NCI-H446 treated with DMSO at 0.1 percent for 48 hours (cell line): ENCODE measurements around the gene WDR1.

Source experiments
- DNase-seq: peaks from one replicate; lab custom pipeline; 2025; lab: John Stamatoyannopoulos, UW

WDR1 gene

DNA sequence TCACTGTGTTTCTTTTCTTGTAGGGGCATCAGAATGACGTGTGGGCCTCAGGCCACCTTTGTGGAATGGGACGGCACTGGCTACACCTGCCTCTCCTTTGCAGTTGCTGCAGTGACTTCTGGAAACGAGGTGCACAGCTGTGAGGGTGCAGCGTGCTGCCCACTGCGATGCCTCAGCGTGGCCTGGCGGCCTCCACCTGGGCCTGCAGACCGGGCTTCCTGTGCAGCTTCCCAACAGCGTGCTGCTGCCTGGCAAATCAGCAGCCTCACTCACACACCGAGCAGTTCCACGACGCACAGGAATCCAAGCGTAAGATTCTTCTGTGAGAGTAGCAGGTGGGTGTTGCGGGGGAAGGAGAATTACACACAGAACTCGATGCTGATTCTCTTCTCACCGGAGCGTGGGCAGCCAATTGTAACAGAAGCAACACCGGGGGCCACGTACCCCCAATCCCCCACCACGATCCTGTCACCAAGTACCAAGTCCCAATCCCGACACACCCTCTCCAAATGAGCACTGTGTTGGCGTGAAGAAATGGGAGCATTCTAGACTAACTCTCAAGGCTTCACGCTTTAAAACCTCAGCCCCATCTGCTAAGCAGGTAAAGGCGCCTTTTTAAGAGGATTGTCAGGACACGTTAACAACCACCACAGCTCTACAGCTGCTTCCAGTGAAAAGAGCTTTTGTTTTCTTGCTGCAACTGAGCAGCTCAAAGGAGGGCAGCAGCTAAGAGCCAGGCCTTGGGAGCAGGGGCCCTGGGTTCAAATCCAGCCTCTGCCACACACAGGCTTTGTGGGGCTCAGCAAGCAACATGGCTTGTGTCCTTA is 16.9 kb downstream of the WDR1 start:
- no peak for DNase-seq

DNA sequence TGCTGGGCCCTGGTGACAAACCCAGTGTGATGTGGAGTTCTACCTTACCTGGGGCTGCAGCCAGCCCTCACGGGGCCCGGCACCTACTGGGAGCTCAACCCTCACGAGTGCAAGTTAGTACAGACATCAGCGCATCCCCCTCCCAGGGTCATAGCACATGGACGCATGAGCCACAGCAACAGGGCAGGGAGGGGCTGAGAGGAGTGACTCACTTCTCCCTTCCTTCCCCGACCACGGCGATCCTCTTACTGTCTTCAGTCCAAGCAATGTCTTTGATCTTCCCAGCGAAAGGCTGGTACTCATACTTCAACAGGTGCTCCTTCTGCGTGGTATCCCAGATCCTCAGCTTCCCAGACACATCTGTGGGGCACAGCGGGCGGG is 17.8 kb downstream of the WDR1 start:
- no peak for DNase-seq

DNA sequence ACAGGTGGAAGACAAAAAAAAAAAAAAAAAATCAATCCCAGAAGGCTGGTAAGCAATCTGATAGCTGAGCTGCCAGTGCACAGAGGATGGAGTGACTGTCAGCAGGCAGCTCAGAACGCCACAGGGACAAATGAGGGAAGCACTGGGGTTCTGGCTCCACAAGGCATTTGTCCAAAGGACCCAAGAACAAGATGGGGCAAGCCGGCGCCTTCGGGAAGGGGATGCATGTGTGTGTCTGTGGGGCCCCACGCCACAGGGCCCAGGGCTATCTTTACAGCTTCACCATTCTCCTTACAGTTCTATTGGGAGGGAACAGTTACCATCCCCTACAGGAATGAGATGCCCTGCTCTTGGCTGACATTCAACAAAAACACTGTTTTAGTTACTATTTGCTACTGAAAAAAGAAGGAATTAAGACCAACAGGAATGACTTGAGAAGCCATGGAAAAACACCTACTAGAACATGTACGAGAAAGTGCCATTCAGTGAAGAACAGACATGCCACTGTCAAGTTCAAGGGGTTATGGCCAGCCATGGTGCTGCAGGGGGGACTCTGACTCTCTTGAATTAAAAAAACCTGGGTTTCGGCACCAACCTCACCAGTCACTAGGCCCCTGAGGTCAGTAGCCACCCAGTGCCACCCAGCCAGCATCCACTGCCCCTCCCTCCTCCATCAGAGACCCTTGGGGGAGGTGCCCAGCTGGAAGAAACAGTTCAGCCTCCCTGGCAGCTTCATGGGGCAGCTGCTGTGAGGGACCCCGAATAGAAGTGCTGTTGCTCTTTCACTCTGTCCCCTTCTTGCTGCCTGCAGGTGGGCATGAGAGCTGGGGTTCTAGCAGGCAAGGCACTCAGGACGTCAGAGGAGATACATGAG is 18.5 kb downstream of the WDR1 start:
- DNase-seq = no peak

DNA sequence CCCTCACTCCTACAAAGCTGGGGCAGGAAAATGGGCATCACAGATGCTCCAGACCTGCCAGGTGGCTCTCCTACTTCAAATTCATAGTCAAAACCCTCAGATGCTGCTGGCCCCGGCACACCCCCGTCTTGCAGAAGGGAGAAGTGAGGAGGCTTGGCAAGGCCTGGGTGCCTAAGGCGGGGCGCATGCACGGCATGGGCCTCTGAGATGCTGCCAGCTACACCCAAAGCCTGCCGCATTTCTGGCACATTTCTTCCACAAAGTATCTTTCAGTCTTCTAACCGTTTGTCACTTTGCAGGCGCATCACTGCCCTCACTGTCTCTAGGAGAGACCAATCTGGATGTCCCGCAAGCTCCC is 19.6 kb downstream of the WDR1 start:
- no peak for DNase-seq

DNA sequence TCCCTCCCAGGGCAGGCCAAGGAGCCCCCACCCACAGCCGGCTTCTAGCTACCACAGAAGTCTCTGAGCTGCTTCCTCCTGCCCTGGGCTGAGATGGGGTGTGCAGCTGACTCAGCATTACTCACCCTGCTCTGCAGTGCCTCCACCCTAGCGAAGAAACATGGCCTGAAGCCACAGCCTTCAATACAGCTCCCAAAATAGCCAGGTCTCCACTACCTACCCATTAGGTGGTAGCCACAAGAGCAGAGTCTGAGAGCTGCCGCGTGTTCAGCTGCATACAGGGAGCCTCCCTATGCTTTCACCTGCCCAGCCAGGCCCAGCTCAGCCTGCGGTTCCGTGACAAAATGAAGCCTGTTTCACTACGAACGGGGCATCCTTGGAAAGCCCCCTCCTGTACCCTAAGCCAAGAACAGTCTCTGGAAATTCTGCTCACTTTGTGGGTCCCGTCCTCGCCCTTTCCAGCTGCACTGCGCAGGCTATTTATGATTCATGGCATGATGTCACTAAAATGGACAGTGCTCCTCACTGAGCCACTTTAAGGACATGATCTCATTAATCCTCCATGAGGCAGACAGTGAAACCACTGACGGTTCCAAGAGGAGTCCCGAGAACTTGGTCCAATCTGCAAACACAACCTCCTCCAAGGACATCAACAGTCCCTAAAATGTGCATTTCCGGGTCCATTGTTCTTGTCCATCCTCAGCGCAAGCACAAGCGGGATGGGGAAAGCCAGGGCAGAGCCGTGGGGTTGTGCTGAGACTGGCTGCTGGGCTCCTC is 20.2 kb downstream of the WDR1 start:
- DNase-seq = no peak

DNA sequence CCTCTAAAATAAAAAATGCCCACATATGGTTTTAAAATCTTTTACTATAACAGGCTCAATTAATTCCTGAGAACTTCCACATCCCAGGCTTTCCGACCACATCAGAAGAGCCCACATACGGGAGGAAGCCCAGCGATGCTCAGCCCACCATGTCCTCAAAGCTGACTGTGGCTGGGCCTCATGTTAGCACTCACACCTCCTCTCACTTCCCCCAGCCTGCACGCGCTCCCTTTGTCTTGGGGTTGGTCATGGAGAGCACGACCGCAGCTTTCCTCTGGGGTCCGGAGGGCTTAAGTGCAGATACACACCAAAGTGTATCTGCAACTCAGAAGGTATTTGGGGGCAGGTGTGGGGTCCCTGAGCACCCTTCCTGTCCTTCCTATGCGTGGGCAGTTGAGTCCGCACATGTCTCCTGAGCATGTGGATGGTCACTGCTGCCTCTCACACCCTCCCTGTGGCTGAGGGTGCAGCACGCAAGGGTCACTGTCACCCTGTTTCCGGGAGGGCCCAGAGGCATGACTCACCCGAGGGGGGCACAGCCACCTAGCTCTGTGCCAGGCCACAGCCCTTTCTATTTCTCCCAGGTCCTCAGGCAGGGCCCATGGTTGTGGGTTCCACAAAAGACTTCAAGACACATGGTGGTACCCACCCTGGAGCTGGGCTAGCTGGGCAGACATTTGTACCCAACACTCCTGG is 21.2 kb downstream of the WDR1 start:
- DNase-seq = no peak

DNA sequence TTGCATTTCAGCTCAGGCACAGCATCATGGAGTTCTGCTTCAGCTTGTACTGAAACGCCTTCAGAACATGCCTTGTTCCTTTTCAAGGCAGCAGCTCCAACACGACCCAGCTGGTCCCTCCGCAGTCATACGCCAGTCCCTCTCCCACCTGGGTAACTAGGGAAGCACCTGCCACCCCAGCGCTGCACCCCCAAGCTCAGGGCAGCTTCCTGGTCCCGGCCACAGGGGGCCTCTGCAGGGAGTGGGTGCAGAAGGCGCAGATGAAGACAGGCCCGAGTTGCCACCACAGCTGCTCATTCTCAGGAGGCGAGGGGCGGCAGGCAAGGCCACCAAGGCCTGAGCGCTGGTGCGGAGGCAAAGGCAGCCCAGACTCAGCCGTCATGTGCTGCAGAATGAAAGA is 21.8 kb downstream of the WDR1 start:
- no peak for DNase-seq

DNA sequence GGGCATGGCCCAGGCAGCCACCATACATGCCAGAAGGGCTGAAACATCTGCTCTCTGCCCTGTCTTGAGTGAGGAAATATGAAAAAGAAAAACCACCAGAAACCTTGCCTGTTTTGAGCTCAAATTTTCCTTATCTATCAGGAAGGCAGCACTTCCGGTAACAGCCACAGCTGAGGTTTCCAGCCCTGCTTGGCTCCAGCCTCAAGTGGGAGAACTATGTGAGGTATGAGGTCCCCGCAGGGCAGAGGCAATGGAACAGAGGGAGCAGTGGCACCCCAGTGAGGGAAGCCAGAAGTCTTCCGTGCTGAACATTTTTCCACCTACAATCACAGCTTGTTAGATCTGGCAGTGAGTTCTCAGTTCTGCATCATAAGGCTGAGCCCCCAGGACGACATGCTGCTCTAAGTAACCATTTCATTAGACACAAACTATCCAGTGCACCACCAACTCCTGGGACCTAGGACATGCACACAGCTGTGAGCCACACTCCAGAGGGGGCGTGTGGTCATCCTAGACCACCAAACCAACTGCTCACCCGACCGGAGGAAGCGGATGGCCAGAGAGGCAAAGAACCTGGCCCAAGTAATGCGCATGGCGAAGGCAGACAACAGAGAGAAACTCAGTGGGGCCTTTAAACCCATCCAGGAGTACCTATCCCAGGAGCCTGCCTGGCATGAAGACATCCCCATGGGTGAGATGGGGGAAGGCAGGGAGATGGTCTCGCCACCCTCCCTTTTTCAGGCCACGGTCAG is 22.6 kb downstream of the WDR1 start:
- DNase-seq = no peak

DNA sequence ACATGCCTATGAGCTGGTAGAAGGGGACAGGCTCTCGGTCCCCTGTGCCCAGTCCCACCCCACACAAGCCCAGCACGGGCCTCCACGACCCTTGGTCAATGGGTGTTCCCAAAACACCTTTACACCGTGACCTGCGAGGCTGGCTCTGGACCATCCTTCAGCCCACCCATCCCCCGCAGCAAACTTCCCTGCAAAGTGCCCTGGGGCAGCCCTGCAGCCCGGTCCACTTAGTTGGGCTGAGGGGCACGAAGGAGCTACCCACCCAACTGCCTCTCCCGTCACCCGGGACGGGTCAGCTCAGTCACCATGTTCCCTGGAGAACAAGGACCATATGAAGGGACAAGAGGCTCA is 23.4 kb downstream of the WDR1 start:
- DNase-seq = no peak

DNA sequence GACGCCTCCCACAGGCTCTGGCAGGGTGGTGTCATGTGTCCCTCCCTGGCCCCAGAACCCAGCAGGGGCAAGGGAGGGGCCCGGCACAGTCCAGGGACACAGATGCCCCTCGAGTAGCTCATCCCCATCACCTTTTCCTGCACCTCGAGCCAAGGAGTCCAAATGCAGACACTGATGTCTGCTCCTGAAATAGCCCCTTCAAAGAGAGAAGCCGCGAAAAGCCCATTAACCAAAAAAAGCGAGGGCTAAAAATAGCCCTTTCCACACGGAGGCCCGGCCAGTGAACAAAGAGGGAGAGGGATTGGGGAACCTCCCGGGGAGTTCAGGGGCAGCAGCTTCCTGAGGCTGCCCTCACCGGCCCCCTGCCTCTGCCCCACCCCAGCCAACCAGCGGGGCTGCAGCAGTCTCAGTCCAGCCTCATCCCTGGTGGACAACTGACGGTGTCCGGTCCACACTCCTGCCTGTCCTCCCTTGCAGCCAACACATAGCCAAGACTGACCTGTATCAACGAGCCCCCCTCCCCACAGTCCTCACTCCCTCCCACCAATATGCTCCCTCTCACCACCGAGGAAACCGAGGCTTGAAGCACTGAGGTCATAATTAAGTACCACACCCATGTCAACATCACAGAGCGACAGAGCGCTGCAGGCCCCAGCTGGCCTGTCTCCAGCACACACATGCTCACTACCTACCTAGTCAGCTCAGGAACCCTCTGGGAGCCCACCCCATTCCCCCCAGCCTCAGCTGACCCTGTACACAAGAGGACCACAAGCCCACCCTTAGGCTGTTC is 23.9 kb downstream of the WDR1 start:
- no peak for DNase-seq

DNA sequence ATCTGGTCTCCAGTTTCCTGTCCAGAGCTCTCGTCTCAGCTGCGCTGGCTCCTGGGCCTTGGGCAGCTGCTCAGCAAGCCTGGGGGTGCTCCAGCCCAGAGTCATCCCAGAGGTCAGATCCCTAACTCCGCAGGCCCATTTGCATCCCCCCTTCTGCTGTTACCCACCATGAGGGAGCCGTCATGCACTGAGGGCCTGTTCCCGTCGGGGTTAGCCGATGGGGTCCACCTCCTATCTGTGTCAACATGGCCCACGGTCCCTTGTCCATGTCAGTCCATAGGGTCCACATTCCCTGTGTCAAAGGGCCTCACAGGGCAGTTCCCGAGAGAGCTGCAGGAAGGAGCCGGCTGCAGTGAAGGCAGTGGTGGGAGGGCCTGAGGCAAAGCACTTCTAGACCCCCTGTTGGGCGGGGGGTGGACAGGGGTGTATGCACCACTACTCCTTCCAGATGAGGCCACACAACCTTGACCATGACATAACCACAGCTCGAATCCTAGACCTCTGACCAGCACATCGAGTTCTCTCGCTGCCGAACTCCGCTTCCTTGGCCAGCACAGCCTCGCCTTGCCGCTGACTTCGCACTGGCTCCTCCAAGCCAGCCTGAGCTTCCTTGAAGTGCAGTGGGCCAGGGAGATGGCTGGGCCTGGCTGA is 24.9 kb downstream of the WDR1 start:
- DNase-seq = no peak

DNA sequence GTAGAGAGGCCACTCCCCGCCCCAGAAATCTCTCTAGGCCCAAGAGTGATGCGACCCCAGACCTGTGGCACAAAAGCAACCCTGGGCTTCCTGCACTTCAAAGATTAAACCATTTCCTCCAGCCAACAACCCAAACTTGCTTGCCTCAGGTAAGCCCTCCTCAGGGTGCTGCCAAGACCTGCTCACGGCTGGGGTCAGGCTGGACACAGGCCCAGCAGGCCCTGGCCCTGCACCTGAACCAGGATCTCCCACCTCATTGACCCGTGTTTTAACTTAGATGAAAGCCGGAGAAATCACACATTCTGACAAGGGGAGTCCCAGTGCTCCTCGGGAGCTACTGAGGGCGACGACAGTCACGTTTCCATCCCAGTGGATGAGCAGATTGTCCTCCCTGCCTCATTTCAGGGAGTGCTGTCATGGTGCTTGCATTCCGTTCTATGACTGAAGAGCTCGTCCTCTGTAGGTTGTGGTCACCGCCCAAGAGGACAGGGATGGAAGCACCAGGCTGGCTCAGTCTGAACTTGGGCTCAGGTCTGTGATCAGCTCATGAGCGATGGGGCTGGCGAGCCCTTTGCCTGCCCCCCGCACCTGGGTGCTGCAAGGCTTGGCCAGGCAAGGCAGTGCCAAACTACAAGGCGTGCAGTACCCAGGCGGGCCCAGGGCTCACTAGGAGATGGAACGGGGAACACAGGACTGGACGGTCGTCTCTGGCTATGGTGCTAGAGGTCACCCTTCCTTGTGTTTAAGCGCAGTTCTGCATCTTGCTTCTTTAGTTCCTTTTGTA is 25.9 kb downstream of the WDR1 start:
- no peak for DNase-seq

DNA sequence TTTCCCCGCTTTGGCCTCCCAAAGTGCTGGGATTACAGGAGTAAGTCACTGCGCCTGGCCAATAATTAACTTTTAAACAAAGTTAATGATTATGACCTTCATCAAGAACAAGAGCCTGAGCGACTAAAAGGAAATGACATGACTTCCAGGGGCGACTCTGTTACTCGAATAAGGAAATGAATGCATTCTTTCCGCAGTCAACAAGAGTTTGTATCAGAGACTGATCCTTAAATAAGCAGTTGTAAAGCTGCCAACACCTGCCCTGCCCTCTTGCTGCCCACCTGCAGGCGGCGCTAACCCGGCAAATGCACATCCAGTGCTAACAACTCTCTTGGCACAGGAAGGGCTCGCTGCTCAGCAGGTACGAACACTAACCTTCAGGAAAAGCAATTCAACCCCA is 27.3 kb downstream of the WDR1 start:
- no peak for DNase-seq

DNA sequence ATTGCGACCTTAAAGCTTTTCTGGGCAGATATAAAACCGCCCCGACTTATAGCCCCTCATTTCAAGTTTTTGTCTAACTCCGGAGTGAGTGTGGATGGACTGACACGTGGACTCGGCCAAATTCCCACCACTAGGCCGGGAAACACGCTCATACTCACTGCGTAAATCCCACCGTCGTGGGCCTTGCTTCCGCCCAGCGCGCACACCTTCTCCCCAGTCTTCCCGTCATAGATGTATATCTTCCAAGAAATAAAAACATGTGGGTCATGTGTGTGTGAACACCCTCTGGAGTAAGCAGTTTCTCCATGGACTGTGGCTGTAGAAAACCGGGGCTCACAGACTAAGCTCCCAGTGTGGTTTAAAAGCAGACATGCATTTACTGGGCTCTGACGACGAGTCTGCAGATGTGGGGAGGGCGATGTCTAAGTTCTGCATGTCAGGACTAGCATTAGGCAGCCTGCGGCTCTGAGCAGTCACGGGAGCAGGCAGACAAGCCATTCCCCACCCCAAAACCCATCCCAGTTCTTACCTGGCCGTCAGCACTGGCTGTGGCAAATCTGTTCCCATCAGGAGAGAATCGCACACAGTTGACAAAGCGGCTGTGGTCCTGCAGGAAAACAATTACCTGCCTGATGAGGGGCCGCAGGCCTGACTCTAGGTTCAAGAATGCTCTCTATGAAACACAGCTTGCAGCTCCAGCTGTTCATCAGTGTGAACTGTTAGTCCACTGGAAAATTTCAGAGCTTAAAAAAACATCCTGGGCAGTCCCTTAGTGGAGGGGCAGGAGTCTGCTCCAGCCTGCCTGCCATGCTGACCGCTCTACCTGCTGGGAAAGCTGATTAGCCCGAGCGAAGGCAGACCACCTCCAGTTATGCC is 28.2 kb downstream of the WDR1 start:
- DNase-seq = no peak

DNA sequence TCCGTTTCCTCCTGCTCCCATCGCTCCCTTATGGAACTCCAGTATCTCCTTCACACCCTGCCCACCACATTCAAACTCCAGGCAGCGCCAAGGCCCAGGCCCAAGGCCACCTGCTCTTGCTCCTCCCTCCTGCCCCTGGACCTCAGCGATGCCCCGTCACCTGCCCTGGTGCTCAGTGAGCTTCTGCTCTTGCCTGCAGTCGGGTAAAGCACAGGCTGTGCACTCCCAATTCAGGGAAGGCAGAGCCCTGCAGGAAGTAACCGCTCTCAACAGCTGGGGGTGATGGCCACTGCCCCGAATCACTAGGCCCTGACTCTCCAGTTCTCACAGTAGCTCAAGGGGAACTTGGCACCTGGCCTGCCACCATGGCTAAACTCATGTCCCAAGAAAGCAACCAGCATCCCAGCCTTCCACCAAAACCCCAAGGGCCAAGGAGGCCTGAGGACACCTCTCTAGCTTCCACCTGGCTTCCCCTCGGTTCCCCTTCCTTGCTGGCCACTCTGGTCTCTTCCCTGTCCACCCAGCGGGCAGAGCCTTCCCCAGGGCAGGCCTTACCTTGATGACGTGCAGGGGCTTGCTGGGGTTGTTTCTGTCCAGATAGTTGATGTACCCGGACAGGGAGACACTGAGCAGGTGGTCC is 29.3 kb downstream of the WDR1 start:
- no peak for DNase-seq

DNA sequence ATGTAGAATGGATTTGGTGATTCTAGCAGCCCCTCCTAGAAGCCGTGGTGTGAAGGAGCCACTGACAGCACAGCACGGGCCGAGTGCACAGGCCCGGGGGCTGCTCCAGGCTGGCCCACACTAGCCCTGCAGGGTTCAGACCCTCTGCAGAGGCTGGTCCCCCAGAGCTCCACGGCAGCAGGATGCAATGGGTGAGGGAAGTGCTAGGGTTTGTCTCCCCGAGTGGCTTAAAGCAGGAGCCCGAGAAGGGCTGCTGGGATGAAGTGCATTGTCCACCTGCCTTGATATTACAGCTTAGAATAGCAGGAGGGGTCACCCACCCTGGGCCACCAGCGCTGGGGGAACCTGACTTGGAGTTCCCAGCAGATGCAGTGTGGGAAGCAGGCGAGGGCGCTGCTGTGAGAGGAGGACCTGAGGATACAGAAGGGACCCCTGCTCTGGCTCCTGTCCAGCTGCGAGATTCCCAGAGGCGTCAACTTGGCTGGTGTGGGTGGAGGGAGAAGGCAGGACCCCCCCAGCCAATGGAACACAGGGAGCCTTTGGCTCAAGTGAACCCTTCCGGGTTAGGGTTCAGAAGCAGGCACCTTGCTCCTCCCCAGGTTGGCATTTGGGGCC is 30.0 kb downstream of the WDR1 start:
- no peak for DNase-seq

DNA sequence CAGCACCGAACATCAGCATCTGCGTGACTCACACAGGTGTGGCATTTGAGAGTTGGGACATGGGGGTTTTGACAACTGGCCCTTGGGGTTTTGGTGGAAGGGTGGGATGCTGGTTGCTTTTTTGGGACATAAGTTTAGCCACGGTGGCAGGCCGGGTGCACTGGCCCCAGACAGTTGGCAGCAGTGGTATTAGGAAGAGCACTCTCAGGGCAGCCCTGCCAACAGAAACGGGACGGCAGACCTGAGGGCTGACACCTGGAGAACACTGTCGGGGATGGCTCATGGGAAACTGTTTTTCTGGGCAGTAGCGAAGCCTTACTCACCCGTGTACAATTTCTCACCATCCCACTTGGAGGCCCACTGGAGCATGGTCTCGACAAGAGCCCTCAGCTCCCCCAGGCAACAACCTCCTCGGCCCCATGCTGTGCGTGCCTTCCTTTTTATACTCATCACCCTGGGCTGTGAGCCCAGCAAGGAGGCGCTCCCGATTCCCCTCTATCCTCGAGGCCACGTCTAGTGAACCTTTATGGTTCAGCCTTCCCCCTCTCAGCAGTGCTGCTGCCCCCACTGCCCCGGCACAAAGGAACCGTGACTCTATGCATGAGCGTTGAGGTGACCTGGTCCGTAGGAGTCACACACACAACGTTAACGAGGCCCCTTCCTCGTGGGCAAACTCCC is 30.6 kb downstream of the WDR1 start:
- no peak for DNase-seq
